SJCRH30 (cell line): ENCODE results near the gene ERBB4. TPM values are rescaled to one million over a fixed set of nuclear protein-coding genes. Genes with fewer than 3 reads are reported as not detected.

ENCODE experiments used
- DNase-seq, 2 experiments: peaks; one replicate each; pipeline ENCODE4 v3.0.0-alpha.2; 2015 to 2020
- H3K27ac ChIP-seq: fragments of 250-450 bp; sonication (Bioruptor Pico); 2 replicates; pipeline ENCODE4 v1.5.1; 2020; ENCODE audit warnings: mild to moderate bottlenecking, moderate library complexity
- H3K27me3 ChIP-seq: fragments of 250-450 bp; sonication (Bioruptor Pico); 2 replicates; pipeline ENCODE4 v1.5.1; 2020; ENCODE audit warnings: mild to moderate bottlenecking, moderate library complexity
- H3K36me3 ChIP-seq: fragments of 250-450 bp; sonication (Bioruptor Pico); 2 replicates; pipeline ENCODE4 v1.5.1; 2020; ENCODE audit warnings: mild to moderate bottlenecking, moderate library complexity
- H3K4me1 ChIP-seq: fragments of 250-450 bp; sonication (Bioruptor Pico); 2 replicates; pipeline ENCODE4 v1.5.1; 2020; ENCODE audit warnings: mild to moderate bottlenecking, moderate library complexity
- H3K4me3 ChIP-seq: fragments of 250-450 bp; sonication (Bioruptor Pico); 2 replicates; pipeline ENCODE4 v1.5.1; 2020; ENCODE audit warnings: mild to moderate bottlenecking, moderate library complexity
- H3K9me3 ChIP-seq: fragments of 250-450 bp; sonication (Bioruptor Pico); replicated peaks from 2 replicates; pipeline ENCODE4 v1.5.1; 2020; ENCODE audit warnings: mild to moderate bottlenecking, moderate library complexity
- total RNA-seq: library from RNA; depleted of rRNA; stranded (reverse); fragments of >200 nt; shearing (Covaris generic); gene quantifications from 2 replicates; pipeline ENCODE4 v1.2.3, GENCODE V29; 2014

The ERBB4 gene
- total RNA-seq, 1 experiment from 2014 or later: 3.0 TPM

- Histone ChIP-seq H3K27ac (no peak overlapping the region), H3K4me1 (no peaks in the 10 kb centered on the region), H3K9me3 (no peaks in the 10 kb centered on the region), H3K27me3 (no peaks in the 10 kb centered on the region), H3K4me3 (no peak overlapping the region), H3K36me3 (no peaks in the 10 kb centered on the region)
- no peak for DNase-seq
Measured at GRCh38 chr2:211479536-211480150, 1059.0 kb downstream of the ERBB4 start.

GRCh38 chr2:211477537-211478275 is 1060.9 kb downstream of the ERBB4 start:
- no peaks in the 10 kb centered on the region for H3K9me3 ChIP-seq
- H3K27me3 ChIP-seq: no peaks in the 10 kb centered on the region
- H3K4me1 ChIP-seq: no peaks in the 10 kb centered on the region
- DNase-seq: no peak
- no peak overlapping the region for H3K4me3 ChIP-seq
- no peak overlapping the region for H3K27ac ChIP-seq
- H3K36me3 ChIP-seq: no peaks in the 10 kb centered on the region

- H3K9me3 ChIP-seq: no peaks in the 10 kb centered on the region
- no peak overlapping the region for H3K27ac ChIP-seq
- H3K4me3 ChIP-seq: no peak overlapping the region
- H3K27me3 ChIP-seq: no peaks in the 10 kb centered on the region
- H3K4me1 ChIP-seq: peaks cover 8% of the 10 kb centered on the region; the same call in 1 of the 2 replicates
- no peak for DNase-seq
- H3K36me3 ChIP-seq: no peaks in the 10 kb centered on the region
Measured at GRCh38 chr2:211473116-211473515, 1065.5 kb downstream of the ERBB4 start.

- Histone ChIP-seq H3K4me1 (peaks cover 8% of the 10 kb centered on the region; the same call in 1 of the 2 replicates), H3K36me3 (no peaks in the 10 kb centered on the region), H3K9me3 (no peaks in the 10 kb centered on the region), H3K27me3 (no peaks in the 10 kb centered on the region), H3K27ac (no peak overlapping the region), H3K4me3 (no peak overlapping the region)
- DNase-seq: no peak
Measured at GRCh38 chr2:211469664-211470059, 1068.9 kb downstream of the ERBB4 start.

GRCh38 chr2:211468877-211469663 is 1069.5 kb downstream of the ERBB4 start:
- peaks cover 8% of the 10 kb centered on the region; the same call in 1 of the 2 replicates for H3K4me1 ChIP-seq
- DNase-seq: peak; percentile 43 to 70
- no peaks in the 10 kb centered on the region for H3K27me3 ChIP-seq
- H3K9me3 ChIP-seq: no peaks in the 10 kb centered on the region
- H3K27ac ChIP-seq: no peak overlapping the region
- H3K36me3 ChIP-seq: no peaks in the 10 kb centered on the region
- no peak overlapping the region for H3K4me3 ChIP-seq

- Histone ChIP-seq H3K36me3 (no peaks in the 10 kb centered on the region), H3K9me3 (no peaks in the 10 kb centered on the region), H3K27me3 (no peaks in the 10 kb centered on the region), H3K27ac (no peak overlapping the region), H3K4me3 (no peak overlapping the region), H3K4me1 (peaks cover 8% of the 10 kb centered on the region; the same call in 1 of the 2 replicates)
- DNase-seq: no peak
Measured at GRCh38 chr2:211468217-211468616, 1070.4 kb downstream of the ERBB4 start.

GRCh38 chr2:211463397-211463796 is 1075.2 kb downstream of the ERBB4 start:
- H3K4me1 ChIP-seq: peaks cover 2% of the 10 kb centered on the region; the same call in 1 of the 2 replicates
- H3K27me3 ChIP-seq: no peaks in the 10 kb centered on the region
- no peaks in the 10 kb centered on the region for H3K9me3 ChIP-seq
- H3K27ac ChIP-seq: no peak overlapping the region
- no peak for DNase-seq
- no peak overlapping the region for H3K4me3 ChIP-seq
- H3K36me3 ChIP-seq: no peaks in the 10 kb centered on the region

GRCh38 chr2:211458974-211459373 is 1079.6 kb downstream of the ERBB4 start:
- Histone ChIP-seq H3K27me3 (no peaks in the 10 kb centered on the region), H3K9me3 (no peaks in the 10 kb centered on the region), H3K4me3 (no peak overlapping the region), H3K36me3 (no peaks in the 10 kb centered on the region), H3K4me1 (no peaks in the 10 kb centered on the region), H3K27ac (no peak overlapping the region)
- DNase-seq: no peak

- Histone ChIP-seq H3K4me3 (no peak overlapping the region), H3K36me3 (no peaks in the 10 kb centered on the region), H3K9me3 (no peaks in the 10 kb centered on the region), H3K4me1 (no peaks in the 10 kb centered on the region), H3K27ac (no peak overlapping the region), H3K27me3 (no peaks in the 10 kb centered on the region)
- DNase-seq: no peak
Measured at GRCh38 chr2:211457325-211457724, 1081.3 kb downstream of the ERBB4 start.

- Histone ChIP-seq H3K9me3 (no peaks in the 10 kb centered on the region), H3K36me3 (no peaks in the 10 kb centered on the region), H3K4me3 (no peak overlapping the region), H3K4me1 (no peaks in the 10 kb centered on the region), H3K27ac (no peak overlapping the region), H3K27me3 (no peaks in the 10 kb centered on the region)
- DNase-seq: peak; percentile 18 to 78
Measured at GRCh38 chr2:211455216-211455841, 1083.3 kb downstream of the ERBB4 start.

GRCh38 chr2:211454679-211455078 is 1083.9 kb downstream of the ERBB4 start:
- Histone ChIP-seq H3K36me3 (no peaks in the 10 kb centered on the region), H3K4me3 (no peak overlapping the region), H3K4me1 (no peaks in the 10 kb centered on the region), H3K9me3 (no peaks in the 10 kb centered on the region), H3K27me3 (no peaks in the 10 kb centered on the region), H3K27ac (no peak overlapping the region)
- DNase-seq: no peak

GRCh38 chr2:211453311-211453887 is 1085.2 kb downstream of the ERBB4 start:
- H3K4me3 ChIP-seq: no peak overlapping the region
- no peak overlapping the region for H3K27ac ChIP-seq
- DNase-seq: no peak
- H3K9me3 ChIP-seq: no peaks in the 10 kb centered on the region
- H3K4me1 ChIP-seq: no peaks in the 10 kb centered on the region
- no peaks in the 10 kb centered on the region for H3K36me3 ChIP-seq
- no peaks in the 10 kb centered on the region for H3K27me3 ChIP-seq

- Histone ChIP-seq H3K9me3 (no peaks in the 10 kb centered on the region), H3K27me3 (no peaks in the 10 kb centered on the region), H3K27ac (no peak overlapping the region), H3K36me3 (no peaks in the 10 kb centered on the region), H3K4me1 (no peaks in the 10 kb centered on the region), H3K4me3 (no peak overlapping the region)
- no peak for DNase-seq
Measured at GRCh38 chr2:211451642-211452041, 1087.0 kb downstream of the ERBB4 start.

GRCh38 chr2:211449819-211450218 is 1088.8 kb downstream of the ERBB4 start:
- DNase-seq: no peak
- Histone ChIP-seq H3K9me3 (no peaks in the 10 kb centered on the region), H3K27ac (no peak overlapping the region), H3K4me3 (no peak overlapping the region), H3K36me3 (no peaks in the 10 kb centered on the region), H3K27me3 (no peaks in the 10 kb centered on the region), H3K4me1 (no peaks in the 10 kb centered on the region)
